Spleen (tissue), 11 donors: ENCODE results near the gene ITGA7. TPM values are rescaled to one million over a fixed set of nuclear protein-coding genes. Genes with fewer than 3 reads are reported as not detected.

Source experiments
- DNase-seq: peaks from one replicate; pipeline ENCODE4 v3.0.0-alpha.2; 2020
- H3K27ac ChIP-seq, 8 donors: fragments of 200-600 bp; sonication (generic) in 7 of 8; 1 replicate in 4 of 8; 2 replicates in 4 of 8; pipeline versions ENCODE4 v1.5.0 to v1.8.0; 2016 to 2021; ENCODE audit warnings: inconsistent platforms in 4 of 8, mild to moderate bottlenecking in 4 of 8, moderate library complexity in 1 of 8
- H3K27me3 ChIP-seq, 7 donors: fragments of 200-600 bp; sonication (generic) in 6 of 7; replicated peaks in 1 of 7; 1 replicate in 4 of 7; 2 replicates in 3 of 7; pipeline versions ENCODE4 v1.5.0 to v1.8.0; 2016 to 2021; ENCODE audit warnings: inconsistent platforms in 3 of 7, mild to moderate bottlenecking in 1 of 7
- H3K36me3 ChIP-seq, 6 donors: fragments of 200-600 bp; sonication (generic) in 5 of 6; 1 replicate in 4 of 6; 2 replicates in 2 of 6; pipeline versions ENCODE4 v1.5.0 to v1.8.0; 2016 to 2021; ENCODE audit warnings: inconsistent platforms in 2 of 6
- H3K4me1 ChIP-seq, 6 donors: fragments of 200-600 bp; sonication (generic) in 5 of 6; 1 replicate in 3 of 6; 2 replicates in 3 of 6; pipeline versions ENCODE4 v1.5.0 to v1.8.0; 2016 to 2021; ENCODE audit warnings: inconsistent platforms in 3 of 6
- H3K4me3 ChIP-seq, 8 donors: fragments of 200-600 bp; sonication (generic) in 7 of 8; 1 replicate in 4 of 8; 2 replicates in 4 of 8; pipeline versions ENCODE4 v1.5.0 to v1.8.0; 2016 to 2021; ENCODE audit warnings: inconsistent platforms in 4 of 8, mild to moderate bottlenecking in 4 of 8, moderate library complexity in 2 of 8
- H3K9me3 ChIP-seq, 8 donors: fragments of 200-600 bp; sonication (generic) in 7 of 8; 1 replicate in 4 of 8; 2 replicates in 4 of 8; pipeline versions ENCODE4 v1.5.0 to v1.8.0; 2016 to 2021; ENCODE audit warnings: inconsistent platforms in 4 of 8
- CTCF ChIP-seq, 11 experiments: fragments of 200-600 bp in 7 of 11; fragments of 450-650 bp in 4 of 11; sonication (generic) in 4 of 11; IDR thresholded peaks in 8 of 11; conservative IDR thresholded peaks in 3 of 11; 1 replicate in 7 of 11; 2 replicates in 4 of 11; pipeline versions ENCODE4 v1.4.0 to v1.8.0; 2016 to 2021; ENCODE audit warnings: antibody characterized with exemption in 11 of 11, inconsistent platforms in 4 of 11, mild to moderate bottlenecking in 1 of 11
- POLR2A ChIP-seq, 3 donors: fragments of 450-650 bp; IDR thresholded peaks; one replicate each; pipeline ENCODE4 v1.5.1; 2017; ENCODE audit warnings: antibody characterized with exemption in 3 of 3, mild to moderate bottlenecking in 1 of 3
- POLR2AphosphoS5 ChIP-seq, 3 donors: sonication (generic); formaldehyde crosslinking; IDR thresholded peaks; one replicate each; pipeline ENCODE4 v1.5.1; 2017; ENCODE audit warnings: antibody characterized with exemption in 3 of 3
- WGBS, 5 donors: extraction: QIAGEN DNeasy Blood & Tissue Kit in 3 of 5; methylation state at CpG; one replicate each; pipeline versions ENCODE4 v1.1.5 to v1.1.7; 2013 to 2018; 5-methylcytosine and 5-hydroxymethylcytosine counted together
- intact Hi-C: fragments of 100-400 bp; cut with DNase I; formaldehyde crosslinking; loops from one replicate; pipeline ENCODE4 v1.15.0; 2023; ENCODE audit warnings: low total_unique reads
- polyA plus RNA-seq, 3 donors: library from polyadenylated mRNA; stranded (reverse); fragments of 200-250 nt; gene quantifications; one replicate each; pipeline ENCODE4 v1.2.1, GENCODE V29; 2013
- total RNA-seq, 7 donors: library from RNA; depleted of rRNA in 3 of 7; stranded (reverse); fragments of >200 nt in 3 of 7; fragmentation: NEBNext Ultra II Directional in 4 of 7; extraction: Animal tissue kit (Norgen Biotek cat#: 25700) in 4 of 7; gene quantifications; one replicate each; pipeline versions ENCODE4 v1.1.0 to v1.2.1, GENCODE V29; 2016 to 2021
- donor health status: healthy with polysubstance abuse.
- donor health status: DM: no; HTN: no; CAD: no; lungs with moderate emphysema.
- donor health status: DM: no; HTN: no; CAD: no.
- donor health status: Bipolar disorder and iron deficiency.
- donor health status: healthy.
- donor health status: DM: no; HTN: no; CAD: no.
- donor health status: DM: yes; HTN: yes; CAD: no.

ITGA7 gene
- total and polyA plus RNA-seq, 10 donors, result 4.4 to 93.2 (median 19.6) TPM

- peak; percentile 90 for DNase-seq
- peaks cover 9 to 50% (median 36%) of the 10 kb centered on the region in 6 donors for H3K4me1 ChIP-seq
- no peaks in the 10 kb centered on the region for H3K9me3 ChIP-seq
- intact Hi-C loops, result loop anchor here (5.0 kb wide), 2 partner anchors 199 to 299 kb away; partner anchors contain the start of gene RPS26
- H3K27me3 ChIP-seq, result peaks cover 0 to 27% (median 2%) of the 10 kb centered on the region in 7 donors
- TF ChIP-seq POLR2AphosphoS5 (IDR thresholded peaks at IDR 0.05) (peak; percentile 16 to 74 (median 52)), CTCF (IDR thresholded peaks at IDR 0.05 in 8 of 11, conservative IDR thresholded peaks at IDR 0.05 in 3 of 11) (no peak)
- WGBS, 5 donors, result 0 to 1% (median 1%) methylated on average over 23 to 73 of the region's 73 CpGs
- peaks cover 0 to 5% (median under 1%) of the 10 kb centered on the region in 6 donors for H3K36me3 ChIP-seq
- peak overlapping the region; percentile 56 to 97 (median 72) for H3K4me3 ChIP-seq
- peak overlapping the region in 6 of 8 donors; percentile 26 to 87 (median 72) for H3K27ac ChIP-seq
These were observed 36.0 kb upstream of the ITGA7 start for GRCh38 chr12:55743406-55744339.

GRCh38 chr12:55742719-55743405 is 35.2 kb upstream of the ITGA7 start, which contains the start of gene GDF11:
TSS of gene GDF11 (plus strand) at chr12:55743122. CDS start at chr12:55743317, 195 bp downstream.
- DNase-seq, result peak; percentile 92
- WGBS, 5 donors, result 0 to 3% (median 1%) methylated on average over 17 to 49 of the region's 53 CpGs
- Histone ChIP-seq H3K36me3 (no peaks in the 10 kb centered on the region), H3K27me3 (peaks cover 0 to 27% (median 2%) of the 10 kb centered on the region in 7 donors), H3K9me3 (no peaks in the 10 kb centered on the region), H3K4me1 (peaks cover 14 to 58% (median 43%) of the 10 kb centered on the region in 6 donors), H3K4me3 (peak within 1 kb of the TSS; percentile 56 to 97 (median 72)), H3K27ac (peak within 1 kb of the TSS in 6 of 8 donors; percentile 26 to 87 (median 72))
- no peak for TF ChIP-seq CTCF (IDR thresholded peaks at IDR 0.05 in 8 of 11, conservative IDR thresholded peaks at IDR 0.05 in 3 of 11)
- TF ChIP-seq POLR2A (IDR thresholded peaks at IDR 0.05), result peak in 1 of 3 donors; percentile 50
- peak; percentile 54 to 87 (median 76) for TF ChIP-seq POLR2AphosphoS5 (IDR thresholded peaks at IDR 0.05)
- intact Hi-C loops, result loop anchor here (5.0 kb wide), 2 partner anchors 199 to 299 kb away; partner anchors contain the start of gene RPS26

- peak overlapping the region in 4 of 8 donors; percentile 72 to 87 (median 76) for H3K27ac ChIP-seq
- WGBS, 5 donors, result 20 to 38% (median 28%) methylated on average over 3 of the region's 3 CpGs
These were observed 34.4 kb upstream of the ITGA7 start for GRCh38 chr12:55741931-55742680.

More at GRCh38 chr12:55741931-55742680, 34.4 kb upstream of the ITGA7 start:
- Histone ChIP-seq H3K4me1 (peaks cover 20 to 66% (median 51%) of the 10 kb centered on the region in 6 donors), H3K27me3 (peaks cover 0 to 27% (median 2%) of the 10 kb centered on the region in 7 donors), H3K9me3 (no peaks in the 10 kb centered on the region), H3K36me3 (no peaks in the 10 kb centered on the region), H3K4me3 (peak overlapping the region in 3 of 8 donors; percentile 68 to 97 (median 86))
- intact Hi-C loops, result loop anchor here (5.0 kb wide), 2 partner anchors 200 to 300 kb away; partner anchors contain the start of gene RPS26
- no peak for TF ChIP-seq CTCF (IDR thresholded peaks at IDR 0.05 in 8 of 11, conservative IDR thresholded peaks at IDR 0.05 in 3 of 11)
- TF ChIP-seq POLR2A (IDR thresholded peaks at IDR 0.05), result no peak
- TF ChIP-seq POLR2AphosphoS5 (IDR thresholded peaks at IDR 0.05), result no peak
- DNase-seq, result no peak
